H1 (cell line): ENCODE results near the gene POU6F2. TPM values are rescaled to one million over a fixed set of nuclear protein-coding genes. Genes with fewer than 3 reads are reported as not detected.

Source experiments
- KDM1A ChIP-seq: fragments of 200-600, 300-600 bp; sonication (generic); IDR thresholded peaks from 2 replicates; pipeline ENCODE4 v1.7.1; 2016; ENCODE audit warnings: mild to moderate bottlenecking, low read length, borderline replicate concordance
- polyA plus RNA-seq, 7 experiments: library from polyadenylated mRNA; depleted of rRNA in 3 of 7; stranded (reverse) in 5 of 7; unstranded in 2 of 7; fragments of >200 nt in 5 of 7; fragments of 200-250 nt in 2 of 7; gene quantifications; 1 replicate in 5 of 7; 2 replicates in 1 of 7; 4 replicates in 1 of 7; pipeline versions ENCODE4 v1.2.1 to v1.2.3, GENCODE V29; 2011 to 2013; ENCODE audit warnings: missing spikeins in 2 of 7, mixed read lengths in 2 of 7
- total RNA-seq: library from RNA; stranded (reverse); fragmentation: NEBNext Ultra II Directional; extraction: Animal tissue kit (Norgen Biotek cat#: 25700); gene quantifications from 2 replicates; pipeline ENCODE4 v1.2.1, GENCODE V29; 2021
- TF ChIP-seq, protein P1 (sequence below): IDR thresholded peaks from 2 replicates; pipeline ENCODE4 v1.6.1; 2012; ENCODE audit warnings: low read length, inconsistent platforms

The POU6F2 gene
- total and polyA plus RNA-seq, 2 of the 8 experiments (the other 6 are each of a cell fraction or from before 2014, with no cell fraction given): 1.1 to 2.0 TPM

DNA sequence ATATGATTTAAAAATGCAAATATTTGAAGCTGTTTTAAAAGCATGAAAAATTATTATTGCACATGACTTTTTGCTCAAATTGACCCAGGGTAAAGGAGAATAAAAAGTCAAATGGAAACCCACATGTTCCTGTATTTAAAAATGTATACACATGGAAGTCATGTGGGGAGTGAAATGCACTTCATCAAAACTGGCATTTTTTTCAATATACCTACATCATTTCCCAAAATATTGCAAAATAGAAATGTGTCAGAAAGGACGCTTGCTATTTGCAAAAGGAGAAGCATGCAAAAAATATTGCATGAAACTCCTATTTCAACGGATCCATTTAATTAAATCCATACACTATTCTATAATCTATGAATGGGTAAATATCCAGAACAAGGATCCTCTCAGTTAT, 117.0 kb downstream of the POU6F2 start (continued):
- no peak for TF ChIP-seq KDM1A
- TF ChIP-seq, protein P1, sequence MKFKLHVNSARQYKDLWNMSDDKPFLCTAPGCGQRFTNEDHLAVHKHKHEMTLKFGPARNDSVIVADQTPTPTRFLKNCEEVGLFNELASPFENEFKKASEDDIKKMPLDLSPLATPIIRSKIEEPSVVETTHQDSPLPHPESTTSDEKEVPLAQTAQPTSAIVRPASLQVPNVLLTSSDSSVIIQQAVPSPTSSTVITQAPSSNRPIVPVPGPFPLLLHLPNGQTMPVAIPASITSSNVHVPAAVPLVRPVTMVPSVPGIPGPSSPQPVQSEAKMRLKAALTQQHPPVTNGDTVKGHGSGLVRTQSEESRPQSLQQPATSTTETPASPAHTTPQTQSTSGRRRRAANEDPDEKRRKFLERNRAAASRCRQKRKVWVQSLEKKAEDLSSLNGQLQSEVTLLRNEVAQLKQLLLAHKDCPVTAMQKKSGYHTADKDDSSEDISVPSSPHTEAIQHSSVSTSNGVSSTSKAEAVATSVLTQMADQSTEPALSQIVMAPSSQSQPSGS: no peak
